HEK293 (cell line): ENCODE data around the gene TIAM2.

Experiments used
- CTCF ChIA-PET: fragments of 350-600 bp; formaldehyde crosslinking; extraction: SDS; loops from one replicate; lab custom pipeline; 2021; ENCODE audit warnings: antibody characterized with exemption; lab: Yijun Ruan, JAX
- POLR2A ChIA-PET: fragments of 300-600 bp; formaldehyde crosslinking; extraction: SDS; loops from one replicate; lab custom pipeline; 2020; ENCODE audit warnings: antibody characterized with exemption, inconsistent platforms; lab: Yijun Ruan, JAX
- H3K27ac ChIP-seq: fragments of 200-500 bp; sonication (Bioruptor generic); 2 replicates; pipeline ENCODE4 v1.5.1; 2014; ENCODE audit warnings: low read depth, low read length, control low read depth, inconsistent platforms; ENCODE audit errors: extremely low read depth
- H3K36me3 ChIP-seq, 2 experiments: fragments of 200-500 bp in 1 of 2; sonication (Bioruptor generic) in 1 of 2; 1 replicate in 1 of 2; 2 replicates in 1 of 2; pipeline ENCODE4 v1.5.1; 2014 to 2017; ENCODE audit warnings: inconsistent platforms in 2 of 2, low read length in 2 of 2; ENCODE audit not compliant: control insufficient read depth in 2 of 2, insufficient read depth in 1 of 2
- H3K4me1 ChIP-seq: fragments of 200-500 bp; sonication (Bioruptor generic); 2 replicates; pipeline ENCODE4 v1.5.1; 2014; ENCODE audit warnings: mild to moderate bottlenecking, low read length, inconsistent platforms; ENCODE audit not compliant: control insufficient read depth, insufficient read depth
- H3K4me3 ChIP-seq: 2 replicates; pipeline ENCODE4 v1.5.1; 2011; ENCODE audit warnings: low read depth, mild to moderate bottlenecking, control low read depth, low read length, moderate library complexity
- H3K9me3 ChIP-seq: fragments of 200-500 bp; sonication (Bioruptor generic); 2 replicates; pipeline ENCODE4 v1.5.1; 2014; ENCODE audit warnings: low read depth, low read length, inconsistent platforms; ENCODE audit not compliant: control insufficient read depth, insufficient read depth
- HOXC10 ChIP-seq: sonication (generic); formaldehyde crosslinking; IDR thresholded peaks from 2 replicates; pipeline ENCODE4 v1.8.1; 2023; ENCODE audit warnings: mild to moderate bottlenecking, missing genetic modification reagents
- INSM2 ChIP-seq: fragments of 450-650 bp; formaldehyde crosslinking; IDR thresholded peaks from 2 replicates; pipeline ENCODE4 v1.5.1; 2016; ENCODE audit warnings: missing biosample characterization, missing genetic modification characterization
- KLF10 ChIP-seq: fragments of 450-650 bp; IDR thresholded peaks from 2 replicates; pipeline ENCODE4 v1.5.1; 2018; ENCODE audit warnings: missing biosample characterization, mild to moderate bottlenecking, missing genetic modification characterization
- KLF9 ChIP-seq: fragments of 450-650 bp; formaldehyde crosslinking; IDR thresholded peaks from 2 replicates; pipeline ENCODE4 v1.5.1; 2016; ENCODE audit warnings: missing biosample characterization, missing genetic modification characterization, low read depth
- OVOL3 ChIP-seq: fragments of 450-650 bp; formaldehyde crosslinking; IDR thresholded peaks from 2 replicates; pipeline ENCODE4 v1.5.1; 2016; ENCODE audit warnings: missing biosample characterization, missing genetic modification characterization
- PRDM1 ChIP-seq: fragments of 450-650 bp; formaldehyde crosslinking; IDR thresholded peaks from 2 replicates; pipeline ENCODE4; 2016; ENCODE audit warnings: missing biosample characterization, missing genetic modification characterization
- PRDM6 ChIP-seq: fragments of 450-650 bp; formaldehyde crosslinking; IDR thresholded peaks from 2 replicates; pipeline ENCODE4 v1.5.1; 2017; ENCODE audit warnings: missing biosample characterization, missing genetic modification characterization
- SALL2 ChIP-seq: fragments of 450-650 bp; formaldehyde crosslinking; IDR thresholded peaks from 2 replicates; pipeline ENCODE4 v1.5.0; 2017; ENCODE audit warnings: missing biosample characterization, mild to moderate bottlenecking, missing genetic modification characterization, borderline replicate concordance
- SCRT2 ChIP-seq: fragments of 450-650 bp; formaldehyde crosslinking; IDR thresholded peaks from 2 replicates; pipeline ENCODE4 v1.5.1; 2016; ENCODE audit warnings: missing biosample characterization, missing genetic modification characterization
- SP2 ChIP-seq: fragments of 450-650 bp; formaldehyde crosslinking; IDR thresholded peaks from 2 replicates; pipeline ENCODE4 v1.5.1; 2016; ENCODE audit warnings: missing biosample characterization, missing genetic modification characterization
- ZBTB8A ChIP-seq: fragments of 450-650 bp; formaldehyde crosslinking; IDR thresholded peaks from 2 replicates; pipeline ENCODE4 v1.5.1; 2016; ENCODE audit warnings: missing biosample characterization, missing genetic modification characterization
- ZNF146 ChIP-seq: fragments of 450-650 bp; formaldehyde crosslinking; IDR thresholded peaks from 2 replicates; pipeline ENCODE4 v1.5.1; 2016; ENCODE audit warnings: missing biosample characterization, missing genetic modification characterization
- ZNF155 ChIP-seq: fragments of 450-650 bp; formaldehyde crosslinking; IDR thresholded peaks from 2 replicates; pipeline ENCODE4 v1.5.1; 2016; ENCODE audit warnings: missing biosample characterization, missing genetic modification characterization
- ZNF175 ChIP-seq: fragments of 450-650 bp; formaldehyde crosslinking; IDR thresholded peaks from 2 replicates; pipeline ENCODE4 v1.5.1; 2016; ENCODE audit warnings: missing biosample characterization, missing genetic modification characterization
- ZNF324 ChIP-seq: fragments of 450-650 bp; formaldehyde crosslinking; IDR thresholded peaks from 2 replicates; pipeline ENCODE4 v1.5.1; 2016; ENCODE audit warnings: missing biosample characterization, missing genetic modification characterization
- ZNF394 ChIP-seq: fragments of 450-650 bp; formaldehyde crosslinking; IDR thresholded peaks from 2 replicates; pipeline ENCODE4 v1.5.1; 2016; ENCODE audit warnings: missing biosample characterization, missing genetic modification characterization, mild to moderate bottlenecking, moderate library complexity, borderline replicate concordance
- ZNF514 ChIP-seq: fragments of 450-650 bp; formaldehyde crosslinking; IDR thresholded peaks from 2 replicates; pipeline ENCODE4 v1.5.1; 2016; ENCODE audit warnings: missing biosample characterization, missing genetic modification characterization
- ZNF585B ChIP-seq: fragments of 450-650 bp; formaldehyde crosslinking; IDR thresholded peaks from 2 replicates; pipeline ENCODE4 v1.5.1; 2016; ENCODE audit warnings: missing biosample characterization, missing genetic modification characterization
- ZNF626 ChIP-seq: fragments of 450-650 bp; sonication (Bioruptor Pico); formaldehyde crosslinking; IDR thresholded peaks from 2 replicates; pipeline ENCODE4 v1.5.1; 2018; ENCODE audit warnings: missing biosample characterization, missing genetic modification characterization, inconsistent platforms
- ZNF645 ChIP-seq: fragments of 450-650 bp; formaldehyde crosslinking; IDR thresholded peaks from 2 replicates; pipeline ENCODE4; 2016; ENCODE audit warnings: missing biosample characterization, missing genetic modification characterization
- ZNF843 ChIP-seq: fragments of 450-650 bp; formaldehyde crosslinking; IDR thresholded peaks from 2 replicates; pipeline ENCODE4 v1.5.1; 2016; ENCODE audit warnings: missing biosample characterization, missing genetic modification characterization
- ZSCAN4 ChIP-seq: fragments of 450-650 bp; formaldehyde crosslinking; IDR thresholded peaks from 2 replicates; pipeline ENCODE4 v1.5.1; 2017; ENCODE audit warnings: missing biosample characterization, missing genetic modification characterization
- TF ChIP-seq, protein P1 (sequence below): fragments of 450-650 bp; formaldehyde crosslinking; IDR thresholded peaks from 2 replicates; pipeline ENCODE4 v1.5.1; 2016; ENCODE audit warnings: missing biosample characterization, missing genetic modification characterization
- TF ChIP-seq, protein P2 (sequence below): fragments of 450-650 bp; IDR thresholded peaks from 2 replicates; pipeline ENCODE4 v1.5.1; 2018; ENCODE audit warnings: missing biosample characterization, missing genetic modification characterization

TIAM2 gene

GRCh38 chr6:155024391-155025027 lies 29.4 kb downstream of the TIAM2 start:
- POLR2A ChIA-PET, result no interaction called here
- Histone ChIP-seq H3K27ac (no peak overlapping the region), H3K9me3 (no peaks in the 10 kb centered on the region), H3K4me1 (peaks cover 11% of the 10 kb centered on the region), H3K36me3 (no peaks in the 10 kb centered on the region), H3K4me3 (no peak overlapping the region)
- 0 out of 2 replicates have a peak, but pooled peaks have one; percentile 10 for TF ChIP-seq PRDM1 (tag by site-specific recombination)
- TF ChIP-seq, protein P1, sequence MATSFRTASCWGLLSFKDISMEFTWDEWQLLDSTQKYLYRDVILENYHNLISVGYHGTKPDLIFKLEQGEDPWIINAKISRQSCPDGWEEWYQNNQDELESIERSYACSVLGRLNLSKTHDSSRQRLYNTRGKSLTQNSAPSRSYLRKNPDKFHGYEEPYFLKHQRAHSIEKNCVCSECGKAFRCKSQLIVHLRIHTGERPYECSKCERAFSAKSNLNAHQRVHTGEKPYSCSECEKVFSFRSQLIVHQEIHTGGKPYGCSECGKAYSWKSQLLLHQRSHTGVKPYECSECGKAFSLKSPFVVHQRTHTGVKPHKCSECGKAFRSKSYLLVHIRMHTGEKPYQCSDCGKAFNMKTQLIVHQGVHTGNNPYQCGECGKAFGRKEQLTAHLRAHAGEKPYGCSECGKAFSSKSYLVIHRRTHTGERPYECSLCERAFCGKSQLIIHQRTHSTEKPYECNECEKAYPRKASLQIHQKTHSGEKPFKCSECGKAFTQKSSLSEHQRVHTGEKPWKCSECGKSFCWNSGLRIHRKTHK, result no peak
- 0 out of 2 replicates have a peak, but pooled peaks have one; percentile 25 for TF ChIP-seq PRDM6 (tag by site-specific recombination)
- TF ChIP-seq, protein P2, sequence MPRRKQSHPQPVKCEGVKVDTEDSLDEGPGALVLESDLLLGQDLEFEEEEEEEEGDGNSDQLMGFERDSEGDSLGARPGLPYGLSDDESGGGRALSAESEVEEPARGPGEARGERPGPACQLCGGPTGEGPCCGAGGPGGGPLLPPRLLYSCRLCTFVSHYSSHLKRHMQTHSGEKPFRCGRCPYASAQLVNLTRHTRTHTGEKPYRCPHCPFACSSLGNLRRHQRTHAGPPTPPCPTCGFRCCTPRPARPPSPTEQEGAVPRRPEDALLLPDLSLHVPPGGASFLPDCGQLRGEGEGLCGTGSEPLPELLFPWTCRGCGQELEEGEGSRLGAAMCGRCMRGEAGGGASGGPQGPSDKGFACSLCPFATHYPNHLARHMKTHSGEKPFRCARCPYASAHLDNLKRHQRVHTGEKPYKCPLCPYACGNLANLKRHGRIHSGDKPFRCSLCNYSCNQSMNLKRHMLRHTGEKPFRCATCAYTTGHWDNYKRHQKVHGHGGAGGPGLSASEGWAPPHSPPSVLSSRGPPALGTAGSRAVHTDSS (tag by site-specific recombination), result no peak
- peak; percentile 43; the same call in 1 of the 2 replicates for TF ChIP-seq SCRT2 (tag by site-specific recombination)
- CTCF ChIA-PET, result interaction anchor here (0.7 kb wide), 1 partner anchor 41 kb away, joined by 4 read pairs; no protein-coding TSS in a partner anchor

GRCh38 chr6:155026022-155026705 lies 31.0 kb downstream of the TIAM2 start:
- ChIA-PET POLR2A (no interaction called here), CTCF (interaction anchor here (1.0 to 1.1 kb wide), 2 partner anchors 11 to 151 kb away, joined by 3 read pairs; no protein-coding TSS in a partner anchor)
- Histone ChIP-seq H3K27ac (peak overlapping the region; percentile 32), H3K36me3 (no peaks in the 10 kb centered on the region), H3K4me3 (no peak overlapping the region), H3K4me1 (peaks cover 11% of the 10 kb centered on the region), H3K9me3 (no peaks in the 10 kb centered on the region)
- peak; percentile 27; the same call in 1 of the 2 replicates for TF ChIP-seq KLF9 (tag by site-specific recombination)
- TF ChIP-seq ZNF324 (tag by site-specific recombination), result peak; percentile 77; the same call in 1 of the 2 replicates
- TF ChIP-seq ZNF394 (tag by site-specific recombination), result peak; percentile 49; the same call in 1 of the 2 replicates
- TF ChIP-seq ZNF645 (tag by site-specific recombination), result no peak
- no peak for TF ChIP-seq ZNF146
- TF ChIP-seq ZNF155 (tag by site-specific recombination), result no peak
- TF ChIP-seq ZNF514, result no peak
- no peak for TF ChIP-seq ZBTB8A (tag by site-specific recombination)
- TF ChIP-seq HOXC10, result no peak
- TF ChIP-seq SP2 (tag by site-specific recombination), result no peak
- TF ChIP-seq SCRT2 (tag by site-specific recombination), result no peak
- TF ChIP-seq ZNF585B (tag by site-specific recombination), result no peak
- no peak for TF ChIP-seq ZNF175 (tag by site-specific recombination)
- peak; percentile 75 for TF ChIP-seq INSM2 (tag by site-specific recombination)
- TF ChIP-seq KLF10 (tag by site-specific recombination), result no peak
- TF ChIP-seq OVOL3 (tag by site-specific recombination), result no peak
- TF ChIP-seq SALL2 (tag by site-specific recombination), result no peak
- TF ChIP-seq ZNF626, result no peak
- no peak for TF ChIP-seq ZSCAN4 (tag by site-specific recombination)
- TF ChIP-seq ZNF843, result peak; percentile 72
